Skeletal muscle cell (primary cell): Measurements from ENCODE around the gene PIEZO2.

ENCODE experiments used
- DNase-seq: peaks from one replicate; pipeline ENCODE4 v3.0.0-alpha.2; 2010; ENCODE audit warnings: low read depth
- H3K4me3 ChIP-seq: 2 replicates; pipeline ENCODE4 v1.5.1; 2011; ENCODE audit warnings: low read depth, mild to moderate bottlenecking, control low read depth, low read length, moderate library complexity

Gene PIEZO2

DNA sequence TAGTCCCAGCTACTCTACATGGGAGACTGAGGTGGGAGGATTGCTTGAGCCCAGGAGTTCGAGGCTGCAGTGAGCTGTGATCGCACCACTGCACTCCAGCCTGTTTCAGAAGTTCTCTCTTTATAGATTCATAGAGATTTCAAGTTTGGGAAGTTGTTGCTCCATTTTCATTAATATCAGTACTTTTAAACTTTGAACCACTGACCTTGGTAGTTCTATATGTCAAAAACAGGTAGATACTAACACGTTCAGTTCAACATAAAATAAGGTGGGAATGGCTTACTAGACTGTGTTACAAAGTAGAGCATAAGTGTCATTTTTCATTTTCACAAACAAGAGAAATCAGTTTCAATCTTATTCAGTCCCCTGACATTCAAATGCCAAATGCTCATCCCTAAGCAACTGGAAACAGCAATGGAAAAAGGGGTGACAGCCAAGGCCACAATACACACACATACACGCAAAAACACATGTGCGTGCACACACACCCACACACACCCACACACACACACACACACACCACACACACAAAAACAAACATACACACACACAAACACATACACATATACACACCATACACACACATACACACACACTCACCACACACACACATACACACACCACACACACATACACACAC lies 71.7 kb downstream of the PIEZO2 start:
- no peak for DNase-seq
- H3K4me3 ChIP-seq = no peak overlapping the region

DNA sequence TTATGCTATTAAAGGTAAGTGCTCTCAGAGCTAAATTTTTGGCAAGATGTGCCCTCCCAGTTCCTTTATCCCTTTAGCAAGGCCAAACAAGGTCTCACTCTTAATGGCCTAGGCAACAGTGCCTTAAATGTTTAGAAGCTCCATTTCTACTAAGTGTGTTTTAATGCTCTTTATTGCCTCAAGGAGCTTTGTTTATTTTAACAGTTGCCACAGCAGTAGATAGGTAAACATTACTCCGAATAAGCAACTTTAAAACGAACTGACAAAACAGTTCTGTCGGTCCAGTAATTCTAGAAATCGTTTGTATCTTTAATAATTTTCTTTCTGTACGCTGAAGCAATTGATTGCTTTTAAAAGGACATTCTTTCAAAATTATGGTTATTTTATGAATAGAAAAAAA lies 74.5 kb downstream of the PIEZO2 start:
- no peak for DNase-seq
- H3K4me3 ChIP-seq = no peak overlapping the region

DNA sequence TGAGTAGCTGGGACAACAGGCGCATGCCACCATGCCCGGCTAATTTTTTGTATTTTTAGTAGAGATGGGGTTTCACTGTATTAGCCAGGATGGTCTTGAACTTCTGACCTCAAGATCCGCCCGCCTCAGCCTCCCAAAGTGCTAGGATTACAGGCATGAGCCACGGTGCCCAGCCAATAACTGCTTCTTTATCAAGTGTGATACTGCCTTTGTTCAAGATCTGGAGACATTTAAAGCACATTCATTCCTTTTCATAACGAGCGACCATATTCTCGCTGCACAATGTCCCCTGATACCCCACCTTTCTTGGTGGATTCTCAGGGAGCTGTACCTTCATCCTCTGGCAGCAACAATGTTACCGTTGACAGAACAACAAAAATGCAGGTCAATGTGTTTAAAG lies 75.4 kb downstream of the PIEZO2 start:
- no peak overlapping the region for H3K4me3 ChIP-seq
- DNase-seq = no peak

DNA sequence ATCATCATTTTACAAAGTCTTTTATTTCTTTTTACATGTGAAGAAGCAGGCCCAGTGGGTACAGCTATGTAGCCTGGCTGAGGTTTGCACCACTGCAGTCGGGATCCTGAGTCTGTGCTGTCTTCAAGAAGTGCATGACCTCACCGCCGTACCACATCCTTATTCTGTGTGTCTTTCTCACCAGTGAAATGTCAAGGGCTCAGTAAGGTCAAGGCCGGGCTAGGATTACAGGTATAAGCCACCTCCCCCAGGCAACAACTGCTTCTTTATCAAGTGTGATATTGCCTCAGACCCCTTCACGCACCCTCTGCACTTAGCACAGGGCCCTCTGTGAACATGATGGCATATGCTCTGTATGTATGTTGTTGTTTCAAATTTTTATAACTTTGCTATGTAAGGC lies 76.7 kb downstream of the PIEZO2 start:
- DNase-seq = no peak
- H3K4me3 ChIP-seq = no peak overlapping the region

- no peak for DNase-seq
- no peak overlapping the region for H3K4me3 ChIP-seq
Measured at GRCh38 chr18:11071300-11071699, 78.1 kb downstream of the PIEZO2 start.

DNA sequence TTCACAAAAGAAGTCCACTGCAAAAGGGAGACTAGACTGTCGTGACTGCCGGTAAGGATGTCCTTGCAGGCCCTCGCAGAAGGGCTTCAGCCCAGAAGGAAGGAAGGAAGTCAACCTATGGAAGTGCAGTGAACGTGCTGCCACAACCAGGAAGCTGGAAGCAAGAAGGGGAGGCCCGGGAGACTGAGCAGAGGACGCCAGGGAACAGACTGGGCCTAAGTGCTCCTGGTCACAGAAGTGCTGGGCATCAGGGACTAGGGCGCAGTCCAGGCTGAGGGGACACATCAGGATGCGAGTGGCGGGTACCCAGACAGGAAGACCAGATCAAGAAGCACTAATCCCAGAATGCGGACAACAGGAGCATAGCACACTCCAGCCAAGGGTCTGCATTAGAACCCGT lies 78.8 kb downstream of the PIEZO2 start:
- DNase-seq = no peak

DNA sequence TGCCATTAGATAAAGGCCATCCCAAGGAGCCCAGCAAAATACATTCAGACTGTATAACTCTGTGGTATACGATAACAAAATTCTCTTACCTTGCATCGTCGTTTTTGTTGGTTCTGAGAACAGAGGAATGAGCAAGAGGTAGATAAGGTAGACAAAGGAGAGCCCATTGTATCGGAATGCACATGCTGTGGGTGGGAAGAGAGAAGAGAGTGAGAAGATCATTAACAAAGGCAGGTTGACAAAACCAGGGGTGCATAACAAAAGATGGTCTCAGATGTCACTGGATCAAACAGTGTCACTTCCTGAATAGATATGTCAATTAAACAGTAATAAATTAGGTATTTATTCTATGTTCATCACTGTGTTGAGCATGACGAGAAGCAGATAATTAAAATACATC lies 83.3 kb downstream of the PIEZO2 start:
- no peak overlapping the region for H3K4me3 ChIP-seq
- DNase-seq = no peak

More for the DNA sequence above, 78.8 kb downstream of the PIEZO2 start:
- H3K4me3 ChIP-seq = no peak overlapping the region

GRCh38 chr18:11064727-11065460 lies 84.5 kb downstream of the PIEZO2 start:
- no peak for DNase-seq
- H3K4me3 ChIP-seq = no peak overlapping the region

DNA sequence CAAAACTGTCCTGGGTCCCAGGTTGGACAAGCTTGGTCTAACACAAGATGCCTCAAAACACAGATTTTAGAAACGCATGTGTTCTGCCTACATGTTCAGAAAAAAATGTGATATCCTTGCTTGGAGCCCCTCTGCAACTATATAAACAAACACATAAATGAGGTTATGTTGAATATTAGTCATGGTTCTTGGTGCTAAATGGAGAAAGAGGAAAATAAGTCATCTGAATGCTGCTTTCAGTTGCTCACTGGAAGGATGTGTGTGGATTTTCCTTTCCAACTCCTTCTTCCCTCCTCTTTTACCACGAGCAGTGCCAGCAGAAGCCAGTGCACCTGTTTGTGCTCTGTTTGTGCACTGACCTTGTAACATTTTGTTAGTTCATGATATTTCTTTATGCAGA lies 85.3 kb downstream of the PIEZO2 start:
- DNase-seq = no peak
- H3K4me3 ChIP-seq = no peak overlapping the region

GRCh38 chr18:11055721-11056120 lies 93.6 kb downstream of the PIEZO2 start:
- no peak overlapping the region for H3K4me3 ChIP-seq
- no peak for DNase-seq

GRCh38 chr18:11054497-11054896 lies 94.9 kb downstream of the PIEZO2 start:
- DNase-seq = no peak

GRCh38 chr18:11053293-11053692 lies 96.1 kb downstream of the PIEZO2 start:
- no peak for DNase-seq
- no peak overlapping the region for H3K4me3 ChIP-seq

More at GRCh38 chr18:11054497-11054896, 94.9 kb downstream of the PIEZO2 start:
- no peak overlapping the region for H3K4me3 ChIP-seq

- DNase-seq = no peak
- H3K4me3 ChIP-seq = no peak overlapping the region
Measured at GRCh38 chr18:11052800-11053199, 96.6 kb downstream of the PIEZO2 start.

- H3K4me3 ChIP-seq = no peak overlapping the region
- DNase-seq = no peak
Measured at GRCh38 chr18:11051462-11051861, 97.9 kb downstream of the PIEZO2 start.

DNA sequence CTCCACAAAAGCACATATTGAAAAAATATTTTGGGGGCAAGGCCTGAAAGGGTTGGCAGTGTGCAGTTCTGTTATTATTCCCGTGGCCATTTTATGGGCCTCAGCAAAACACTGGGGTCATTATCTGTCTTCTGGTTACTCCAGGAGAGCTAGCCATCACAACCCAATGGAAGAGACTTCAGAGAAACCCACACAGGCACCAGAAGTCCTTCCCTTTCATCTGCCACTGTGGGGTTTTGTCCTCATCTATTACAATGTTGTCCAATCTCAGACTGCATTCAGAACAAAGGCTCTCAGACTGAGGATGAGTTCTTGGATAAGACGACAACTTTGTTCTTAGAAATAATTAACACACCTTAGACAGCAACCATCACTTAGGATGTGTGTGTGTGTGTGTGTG lies 98.4 kb downstream of the PIEZO2 start:
- H3K4me3 ChIP-seq = no peak overlapping the region
- DNase-seq = no peak

GRCh38 chr18:11047817-11048216 lies 101.6 kb downstream of the PIEZO2 start:
- DNase-seq = no peak
- no peak overlapping the region for H3K4me3 ChIP-seq

DNA sequence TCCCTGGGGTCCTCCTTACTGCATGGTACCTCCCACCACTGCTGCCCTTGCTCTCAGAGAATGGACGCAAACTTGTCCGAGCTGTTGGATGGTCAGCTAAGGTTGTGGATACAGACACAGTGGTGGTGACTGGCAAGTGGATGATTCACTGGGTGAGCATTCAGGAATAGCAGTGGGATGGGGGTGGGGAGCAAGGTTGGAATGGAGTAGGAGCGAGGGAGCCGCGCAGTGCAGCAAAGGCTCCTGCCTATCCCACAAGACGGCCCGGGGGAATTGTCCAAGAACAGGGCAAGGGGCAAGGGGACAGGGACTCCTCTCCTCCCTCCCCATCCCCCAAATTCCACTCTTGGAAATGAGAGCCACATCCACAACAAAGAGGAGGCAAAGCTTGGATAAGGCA lies 102.2 kb downstream of the PIEZO2 start:
- no peak overlapping the region for H3K4me3 ChIP-seq
- DNase-seq = no peak

GRCh38 chr18:11046140-11046539 lies 103.2 kb downstream of the PIEZO2 start:
- DNase-seq = no peak
- H3K4me3 ChIP-seq = no peak overlapping the region

- no peak overlapping the region for H3K4me3 ChIP-seq
- DNase-seq = no peak
Measured at GRCh38 chr18:11043694-11044093, 105.7 kb downstream of the PIEZO2 start.

DNA sequence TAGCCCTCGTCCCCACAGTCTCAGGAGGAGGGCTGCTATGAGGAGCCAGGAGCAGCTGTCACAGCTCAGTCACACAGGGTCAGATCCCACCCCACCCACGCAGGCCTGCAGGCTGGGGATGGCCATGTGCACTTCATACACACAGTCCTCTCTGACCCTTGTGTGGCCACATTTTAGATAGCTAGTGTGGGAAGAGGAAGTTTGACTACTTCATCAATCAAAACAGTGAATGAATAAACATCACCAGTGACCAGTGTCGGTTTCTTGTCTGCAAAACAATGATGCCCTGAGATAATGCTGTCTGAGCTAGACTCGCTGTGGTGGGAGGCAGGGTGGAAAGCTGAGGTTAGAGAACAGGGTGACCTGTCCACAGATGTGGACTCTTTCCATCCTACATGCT lies 107.1 kb downstream of the PIEZO2 start:
- DNase-seq = no peak
- no peak overlapping the region for H3K4me3 ChIP-seq
